ENCODE data around the gene TLK1. TPM values are rescaled to one million over a fixed set of nuclear protein-coding genes. Genes with fewer than 3 reads are reported as not detected.
A peak's percentile ranks its signal among the peaks of the same experiment; 100 is the strongest.

Gene TLK1
- total RNA-seq, 2 donors from 2014 or later, result 31.9 to 48.1 TPM

DNA sequence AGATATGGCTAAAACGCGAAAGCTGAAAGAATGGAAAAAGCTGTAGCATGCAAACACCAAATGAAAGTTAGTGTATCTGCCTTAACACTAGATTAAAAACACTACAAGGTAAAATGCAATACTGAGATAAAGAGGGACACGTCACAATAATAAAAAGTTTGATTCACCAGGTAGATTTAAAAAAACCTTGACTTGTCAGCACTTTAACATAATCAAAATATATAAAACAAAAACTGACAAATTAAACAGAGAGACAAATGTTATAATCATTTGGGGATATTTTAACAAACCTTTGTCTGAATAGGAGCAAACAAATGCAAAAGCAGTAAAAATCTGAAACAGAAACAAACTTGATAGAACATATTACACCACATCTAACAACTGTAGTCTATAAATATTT lies 18.3 kb downstream of the TLK1 start:
- TF ChIP-seq POLR2A (IDR thresholded peaks at IDR 0.05), result no peak
- TF ChIP-seq, protein P1, sequence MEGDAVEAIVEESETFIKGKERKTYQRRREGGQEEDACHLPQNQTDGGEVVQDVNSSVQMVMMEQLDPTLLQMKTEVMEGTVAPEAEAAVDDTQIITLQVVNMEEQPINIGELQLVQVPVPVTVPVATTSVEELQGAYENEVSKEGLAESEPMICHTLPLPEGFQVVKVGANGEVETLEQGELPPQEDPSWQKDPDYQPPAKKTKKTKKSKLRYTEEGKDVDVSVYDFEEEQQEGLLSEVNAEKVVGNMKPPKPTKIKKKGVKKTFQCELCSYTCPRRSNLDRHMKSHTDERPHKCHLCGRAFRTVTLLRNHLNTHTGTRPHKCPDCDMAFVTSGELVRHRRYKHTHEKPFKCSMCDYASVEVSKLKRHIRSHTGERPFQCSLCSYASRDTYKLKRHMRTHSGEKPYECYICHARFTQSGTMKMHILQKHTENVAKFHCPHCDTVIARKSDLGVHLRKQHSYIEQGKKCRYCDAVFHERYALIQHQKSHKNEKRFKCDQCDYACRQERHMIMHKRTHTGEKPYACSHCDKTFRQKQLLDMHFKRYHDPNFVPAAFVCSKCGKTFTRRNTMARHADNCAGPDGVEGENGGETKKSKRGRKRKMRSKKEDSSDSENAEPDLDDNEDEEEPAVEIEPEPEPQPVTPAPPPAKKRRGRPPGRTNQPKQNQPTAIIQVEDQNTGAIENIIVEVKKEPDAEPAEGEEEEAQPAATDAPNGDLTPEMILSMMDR (IDR thresholded peaks at IDR 0.05), result no peak
- DNase-seq (no peak), ATAC-seq (no peak)
- Histone ChIP-seq H3K9me3 (no peaks in the 10 kb centered on the region), H3K27me3 (no peaks in the 10 kb centered on the region), H3K36me3 (replicated peaks in 1 of 2; ENCODE audit: insufficient read depth in 1 of 2, low read depth in 2 of 2) (no peaks in the 10 kb centered on the region), H3K4me1 (peaks cover 73% of the 10 kb centered on the region), H3K4me3 (no peak overlapping the region), H3K27ac (peak overlapping the region in 1 of 4 donors; percentile 30)
- whole genome bisulfite sequencing, 2 donors, result 30 to 38% methylated on average over 3 of the region's 3 CpGs
- intact Hi-C loops (cut with DNase I), result no loop called here

DNA sequence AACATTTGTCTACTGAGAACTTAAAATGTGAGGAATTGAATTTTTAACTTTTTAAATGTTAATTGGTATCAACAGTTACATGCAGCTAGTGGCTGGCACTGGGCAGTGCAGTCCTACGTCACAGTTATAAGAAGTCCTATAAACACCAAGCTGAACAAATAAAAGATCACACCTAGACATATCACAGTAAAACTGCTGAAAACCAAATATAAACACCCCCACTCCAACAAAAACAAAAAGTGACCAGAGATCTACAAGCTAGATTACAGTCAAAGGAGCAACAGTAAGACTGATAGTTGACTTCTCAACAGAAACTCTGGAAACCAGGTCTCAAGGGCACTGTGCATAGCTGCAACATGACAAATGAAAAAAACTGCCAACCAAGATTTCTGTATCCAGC lies 19.4 kb downstream of the TLK1 start:
- H3K27me3 ChIP-seq, result no peaks in the 10 kb centered on the region
- DNase-seq (peak in 1 of 4 donors; percentile 18), ATAC-seq (peak; percentile 68)
- H3K36me3 ChIP-seq (replicated peaks in 1 of 2; ENCODE audit: insufficient read depth in 1 of 2, low read depth in 2 of 2), result no peaks in the 10 kb centered on the region
- intact Hi-C loops (cut with DNase I), result no loop called here
- no peak overlapping the region for H3K4me3 ChIP-seq
- H3K9me3 ChIP-seq, result no peaks in the 10 kb centered on the region
- H3K27ac ChIP-seq, result peak overlapping the region in 2 of 4 donors; percentile 22 to 24
- WGBS, 2 donors, result 13 to 20% methylated on average over 1 of the region's 1 CpG
- H3K4me1 ChIP-seq, result peaks cover 69% of the 10 kb centered on the region
- TF ChIP-seq, protein P1 (IDR thresholded peaks at IDR 0.05), result peak in 3 of 7 experiments; percentile 13 to 35 (median 32)
- TF ChIP-seq POLR2A (IDR thresholded peaks at IDR 0.05), result no peak

DNA sequence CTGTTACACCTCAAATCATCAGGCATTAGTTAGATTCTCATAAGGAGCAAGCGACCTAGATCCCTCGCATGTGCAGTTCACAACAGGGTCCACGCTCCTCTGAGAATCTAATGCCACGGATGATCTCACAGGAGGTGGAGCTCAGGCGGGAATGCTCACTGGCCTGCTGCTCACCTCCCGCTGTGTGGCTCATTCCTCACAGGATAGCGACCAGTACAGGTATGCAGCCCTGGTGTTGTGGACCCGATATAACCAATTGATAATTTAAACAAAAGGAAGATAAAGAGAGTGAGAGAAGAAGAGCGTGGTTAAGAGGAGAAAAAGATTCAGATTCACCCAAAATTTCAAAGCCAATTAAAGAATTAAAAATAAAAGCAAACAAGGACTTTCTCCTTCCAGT lies 20.8 kb downstream of the TLK1 start:
- Histone ChIP-seq H3K4me3 (no peak overlapping the region), H3K27me3 (no peaks in the 10 kb centered on the region), H3K4me1 (peaks cover 65% of the 10 kb centered on the region), H3K27ac (no peak overlapping the region), H3K9me3 (no peaks in the 10 kb centered on the region), H3K36me3 (replicated peaks in 1 of 2; ENCODE audit: insufficient read depth in 1 of 2, low read depth in 2 of 2) (no peaks in the 10 kb centered on the region)
- 82 to 91% methylated on average over 9 of the region's 9 CpGs for WGBS, 2 donors
- intact Hi-C loops (cut with DNase I), result no loop called here
- TF ChIP-seq, protein P1 (IDR thresholded peaks at IDR 0.05), result no peak
- no peak for TF ChIP-seq POLR2A (IDR thresholded peaks at IDR 0.05)
- no peak for ATAC-seq
- peak in 1 of 4 donors; percentile 16 for DNase-seq

DNA sequence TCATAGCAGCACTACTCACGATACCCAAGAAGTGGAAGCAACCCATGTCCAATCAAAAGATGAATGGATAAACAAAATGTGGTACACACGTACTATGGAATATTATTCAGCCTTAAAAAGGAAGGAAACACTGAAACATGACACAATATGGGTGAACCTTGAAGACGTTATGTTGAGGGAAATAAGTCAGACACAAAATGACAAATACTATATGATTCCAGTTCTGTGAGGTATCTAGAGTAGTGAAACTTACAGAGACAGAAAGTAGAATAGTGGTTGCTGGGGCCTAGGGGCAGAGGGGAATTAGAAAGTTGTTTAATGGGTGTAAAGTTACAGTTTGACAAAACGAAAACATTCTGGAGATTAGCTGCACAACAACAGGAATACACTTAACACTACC lies 24.7 kb downstream of the TLK1 start:
- TF ChIP-seq, protein P1 (IDR thresholded peaks at IDR 0.05), result no peak
- TF ChIP-seq POLR2A (IDR thresholded peaks at IDR 0.05), result no peak
- DNase-seq (no peak), ATAC-seq (no peak)
- H3K36me3 ChIP-seq (replicated peaks in 1 of 2; ENCODE audit: insufficient read depth in 1 of 2, low read depth in 2 of 2), result no peaks in the 10 kb centered on the region
- H3K27ac ChIP-seq, result no peak overlapping the region
- H3K4me3 ChIP-seq, result no peak overlapping the region
- H3K4me1 ChIP-seq, result peaks cover 49% of the 10 kb centered on the region
- intact Hi-C loops (cut with DNase I), result no loop called here
- 71 to 81% methylated on average over 4 of the region's 4 CpGs for WGBS, 2 donors
- no peaks in the 10 kb centered on the region for H3K9me3 ChIP-seq
- H3K27me3 ChIP-seq, result no peaks in the 10 kb centered on the region

DNA sequence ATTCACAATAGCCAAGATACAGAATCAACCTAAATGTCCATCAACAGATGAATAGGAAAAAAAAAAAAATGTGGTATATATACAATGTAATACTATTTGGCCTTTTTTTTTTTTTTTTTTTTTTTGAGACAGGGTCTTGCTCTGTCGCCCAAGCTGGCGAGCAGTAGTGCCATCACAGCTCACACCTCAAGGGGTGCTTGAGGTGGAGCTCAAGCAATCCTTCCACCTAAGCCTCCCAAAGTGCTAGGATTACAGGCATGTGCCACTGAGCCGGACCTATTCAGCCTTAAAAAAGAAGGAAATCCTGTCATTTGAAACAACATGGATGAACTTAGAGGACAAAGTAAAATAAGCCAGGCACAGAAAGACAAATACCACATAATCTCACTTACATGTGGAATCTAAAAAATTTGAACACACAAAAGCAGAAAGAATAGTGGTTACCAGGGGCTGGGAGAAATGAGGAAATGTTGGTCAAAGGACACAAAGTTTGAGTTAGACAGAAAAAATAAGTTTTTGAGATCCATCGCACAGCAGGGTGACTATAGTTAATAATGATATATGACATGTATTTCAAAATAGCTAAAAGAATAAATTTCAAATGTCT lies 26.0 kb downstream of the TLK1 start:
- Histone ChIP-seq H3K9me3 (no peaks in the 10 kb centered on the region), H3K4me3 (no peak overlapping the region), H3K27me3 (no peaks in the 10 kb centered on the region), H3K4me1 (peaks cover 36% of the 10 kb centered on the region), H3K27ac (no peak overlapping the region), H3K36me3 (replicated peaks in 1 of 2; ENCODE audit: insufficient read depth in 1 of 2, low read depth in 2 of 2) (no peaks in the 10 kb centered on the region)
- intact Hi-C loops (cut with DNase I), result no loop called here
- no peak for TF ChIP-seq POLR2A (IDR thresholded peaks at IDR 0.05)
- TF ChIP-seq, protein P1 (IDR thresholded peaks at IDR 0.05), result no peak
- DNase-seq (no peak), ATAC-seq (no peak)
- WGBS, 2 donors, result 88 to 93% methylated on average over 4 of the region's 4 CpGs
